Globus pallidus (tissue), 1 donor: ENCODE results near the gene MVK.

Experiments used
- DNase-seq: peaks from one replicate; pipeline ENCODE4 v3.0.0-alpha.2; 2015; ENCODE audit warnings: low spot score

Gene MVK

DNA sequence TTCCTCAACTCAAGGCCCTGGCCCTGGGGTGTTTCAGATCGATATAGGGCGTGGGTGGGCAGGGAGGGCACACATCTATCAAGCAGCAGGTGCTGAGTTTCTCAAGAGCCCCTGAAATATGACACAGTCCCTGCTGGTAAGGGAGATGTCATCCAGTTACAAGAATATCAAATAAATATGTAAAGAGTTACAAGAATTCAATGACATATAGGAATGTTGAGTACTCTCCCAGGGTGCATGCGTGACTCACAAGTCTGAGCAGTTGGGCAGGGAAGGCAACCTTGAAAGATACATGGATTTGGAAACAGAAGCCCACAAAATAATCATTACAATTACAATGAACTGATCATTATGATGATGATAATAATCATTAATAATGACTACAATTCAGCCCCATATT is 35.2 kb downstream of the MVK start:
- no peak for DNase-seq

DNA sequence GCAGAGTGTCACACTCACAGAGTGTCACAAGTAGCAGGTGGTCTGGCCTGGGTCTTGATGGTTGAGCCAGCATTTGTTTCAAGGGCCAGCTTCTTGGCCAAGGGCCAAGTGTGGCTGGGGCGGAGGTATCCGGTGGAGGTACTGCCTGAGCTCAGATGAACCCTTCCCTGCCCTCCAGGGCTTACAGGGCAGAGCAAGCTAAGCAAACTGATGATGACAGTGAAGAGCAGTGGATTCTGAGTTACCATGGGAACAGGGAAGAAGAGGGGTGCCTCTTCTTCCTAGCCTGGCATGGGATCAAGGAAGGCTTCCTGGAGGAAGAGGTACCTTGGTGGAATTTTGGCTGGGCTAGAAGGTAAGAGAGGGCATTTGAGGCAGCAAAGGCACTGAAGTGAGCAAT is 35.7 kb downstream of the MVK start:
- no peak for DNase-seq

DNA sequence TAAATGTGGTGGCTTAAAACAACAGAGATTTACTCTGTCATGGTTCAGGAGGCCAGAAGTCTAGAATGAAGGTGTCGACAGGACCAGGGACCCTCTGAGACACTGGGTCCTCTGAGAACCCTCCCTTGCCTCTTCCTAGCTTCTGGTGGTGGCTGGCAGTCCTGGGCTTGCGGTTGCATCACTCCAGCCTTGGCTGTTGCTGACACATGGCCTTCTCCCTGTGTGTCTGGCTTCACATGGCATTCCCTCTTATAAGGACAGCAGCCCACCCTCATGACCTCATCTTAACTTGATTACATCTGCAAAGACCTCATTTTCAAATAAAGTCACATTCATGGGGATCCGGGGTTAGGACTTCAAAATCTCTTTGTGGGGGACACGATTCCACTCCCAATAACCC is 36.9 kb downstream of the MVK start:
- DNase-seq: no peak

DNA sequence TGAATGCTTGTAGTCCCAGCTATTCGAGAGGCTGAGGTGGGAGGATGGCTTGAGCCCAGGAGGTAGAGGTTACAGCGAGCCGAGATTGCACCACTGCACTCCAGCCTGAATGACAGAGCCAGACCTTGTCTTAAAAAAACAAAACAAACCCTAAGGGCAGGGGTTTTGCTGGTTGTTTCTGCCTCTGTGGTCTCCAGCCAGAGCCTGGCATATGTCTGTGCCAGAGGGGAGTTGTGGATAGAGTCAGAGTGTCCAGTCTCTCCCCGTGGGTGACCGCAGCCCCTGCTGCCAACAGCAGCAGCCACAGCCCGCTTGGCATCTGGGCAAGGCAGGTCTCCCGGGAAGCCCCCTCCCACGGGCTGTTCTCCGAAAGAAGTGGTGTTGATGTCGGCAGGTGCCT is 37.6 kb downstream of the MVK start:
- no peak for DNase-seq

DNA sequence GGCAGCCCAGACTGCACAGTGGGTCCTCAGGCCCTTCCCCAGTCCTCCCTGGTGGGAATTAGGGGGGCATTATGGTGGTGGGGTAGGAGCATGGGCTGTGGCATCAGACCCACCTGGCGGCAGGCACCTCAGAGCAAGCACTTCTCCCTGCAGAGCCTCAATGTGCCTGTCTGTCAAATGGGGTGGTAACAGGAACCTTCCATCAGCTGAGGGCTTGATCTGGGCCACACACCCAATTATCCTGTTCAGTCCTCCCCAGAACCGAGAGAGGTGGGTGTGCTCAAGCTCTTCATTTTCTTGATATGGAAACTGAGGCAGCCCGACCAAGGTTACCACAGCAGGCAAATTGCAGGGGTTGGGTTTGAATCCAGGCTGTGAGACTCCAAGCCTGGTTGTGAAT is 38.4 kb downstream of the MVK start:
- DNase-seq: no peak

DNA sequence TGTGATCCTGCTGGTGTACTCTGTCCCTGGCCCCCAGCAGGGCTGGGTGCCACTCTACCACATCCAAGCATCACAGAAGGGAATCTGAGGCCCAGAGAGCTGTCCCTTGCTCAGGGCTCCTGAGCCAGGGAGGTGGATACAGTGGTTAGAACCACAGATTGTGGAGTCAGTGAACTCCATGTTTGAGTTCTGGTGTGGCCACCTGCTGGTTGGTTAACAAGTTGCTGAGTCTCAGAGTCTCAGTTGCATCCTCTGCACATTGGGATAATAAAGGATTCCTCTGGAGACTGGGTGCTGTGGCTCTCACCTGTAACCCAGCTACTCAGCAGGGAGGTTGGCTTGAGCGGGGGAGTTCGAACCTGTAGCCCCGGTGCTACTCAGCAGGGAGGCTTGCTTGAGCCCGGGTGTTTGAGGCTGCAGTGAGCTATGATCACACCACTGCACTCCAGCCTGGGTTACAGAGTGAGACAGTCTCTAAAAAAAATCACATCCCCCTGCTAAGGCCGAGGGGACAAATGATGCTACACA is 39.4 kb downstream of the MVK start:
- DNase-seq: no peak

DNA sequence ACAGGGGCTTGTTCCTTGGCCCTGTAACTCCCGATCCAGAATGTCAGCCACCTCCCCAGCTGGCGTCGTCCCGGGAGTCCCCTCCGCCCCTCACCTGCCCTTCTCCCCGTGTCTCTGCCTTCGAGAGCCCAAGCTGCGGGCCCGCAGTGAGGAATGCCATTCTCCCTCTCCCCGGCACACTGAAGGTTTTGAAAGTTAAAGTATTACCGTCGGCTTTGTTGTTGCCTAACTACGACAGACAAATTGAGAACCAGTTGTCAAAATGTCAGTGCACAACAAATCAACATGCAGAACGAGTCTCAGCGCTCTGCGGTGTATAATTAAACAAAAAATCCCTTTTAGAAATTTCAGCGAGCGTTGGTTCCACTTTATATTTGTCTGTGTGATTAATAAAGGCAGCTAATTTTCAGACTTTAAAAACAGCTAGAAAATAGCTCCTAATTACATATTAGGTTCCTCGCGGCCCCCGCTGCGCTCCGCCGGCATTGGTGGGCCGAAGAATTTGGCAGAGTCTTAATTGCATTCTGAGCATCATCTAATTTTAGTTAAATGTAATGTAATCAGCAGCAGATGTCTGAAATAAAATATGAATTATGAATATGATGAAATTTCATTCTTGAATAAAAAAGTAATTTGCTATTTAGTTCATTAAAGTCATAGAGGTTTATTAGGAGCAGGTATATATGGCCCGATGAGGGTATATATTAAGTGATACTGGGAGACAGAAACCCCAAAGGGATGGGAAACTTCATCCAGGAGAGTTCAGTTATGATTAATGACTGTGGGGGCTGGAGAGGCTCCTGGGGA is 40.3 kb downstream of the MVK start:
- DNase-seq: no peak

DNA sequence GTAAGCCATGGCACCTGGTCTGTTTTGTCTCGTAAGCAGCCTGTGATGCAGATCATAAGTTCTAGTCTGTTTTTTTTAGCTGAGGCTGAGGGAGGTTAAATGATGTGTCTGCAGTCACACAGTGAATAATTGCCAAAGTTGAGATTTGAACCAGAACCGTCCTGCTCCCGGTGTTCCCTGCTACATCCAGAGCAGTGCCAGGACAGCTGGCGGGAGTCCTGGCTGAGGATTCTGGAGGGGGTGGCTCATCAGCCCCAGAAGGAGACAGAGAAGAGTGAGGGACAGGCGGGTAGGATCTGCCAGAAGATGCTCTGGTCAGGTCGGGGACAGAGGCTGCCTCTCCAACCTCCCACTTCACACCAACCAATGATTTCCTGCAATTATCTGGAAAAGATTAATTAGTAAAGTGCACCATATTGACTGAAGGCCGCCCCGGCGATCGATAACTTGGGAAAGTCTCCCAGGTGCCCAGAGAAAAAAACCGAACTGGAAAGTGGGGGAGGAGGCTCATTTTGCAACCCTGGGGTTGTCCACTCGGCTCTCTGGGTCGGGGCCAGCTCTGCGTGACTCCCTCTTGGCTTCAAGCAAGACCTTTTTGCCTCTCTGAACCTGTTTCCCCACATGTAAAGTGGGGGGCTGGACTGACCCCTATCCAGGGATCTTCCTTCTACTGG is 42.1 kb downstream of the MVK start:
- no peak for DNase-seq

DNA sequence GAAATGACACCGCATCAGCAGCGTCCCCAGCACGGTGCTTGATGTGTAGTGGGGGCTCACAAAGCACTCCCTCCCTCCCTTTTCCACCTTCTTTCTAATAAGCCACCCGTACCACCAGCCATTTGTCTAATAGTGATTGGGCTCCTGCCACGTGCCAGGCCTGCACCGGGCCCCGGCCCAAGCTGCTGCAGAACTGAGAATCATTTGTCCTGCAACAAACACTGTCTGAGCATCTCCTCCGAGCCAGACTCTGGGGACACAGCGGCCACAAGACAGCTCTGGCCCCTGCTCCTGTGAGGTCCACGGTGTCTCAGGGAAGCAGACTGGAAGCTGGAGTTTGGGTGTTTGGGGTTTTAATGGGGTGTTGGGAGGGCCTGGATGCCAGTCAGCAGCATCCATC is 43.9 kb downstream of the MVK start:
- DNase-seq: peak; percentile 95

DNA sequence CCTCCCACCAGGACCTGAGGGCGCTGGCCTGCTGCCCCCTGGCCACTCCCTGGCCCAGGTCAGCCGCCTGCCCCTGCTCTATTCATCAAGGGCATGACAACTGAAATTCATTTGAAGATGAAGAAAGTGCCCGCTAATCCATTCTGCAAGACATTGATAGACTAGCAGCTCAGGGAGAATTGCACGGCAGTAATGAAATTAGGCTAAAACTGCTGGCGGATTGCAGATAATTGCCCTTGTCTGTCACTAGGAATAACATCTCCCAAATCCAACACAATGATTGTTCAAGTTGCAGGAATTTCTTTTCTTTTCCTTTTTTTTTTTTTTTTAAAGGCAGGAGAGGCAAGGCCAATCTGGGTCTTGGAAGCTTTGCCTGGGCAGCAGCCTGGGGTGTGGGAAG is 44.5 kb downstream of the MVK start:
- DNase-seq: no peak

DNA sequence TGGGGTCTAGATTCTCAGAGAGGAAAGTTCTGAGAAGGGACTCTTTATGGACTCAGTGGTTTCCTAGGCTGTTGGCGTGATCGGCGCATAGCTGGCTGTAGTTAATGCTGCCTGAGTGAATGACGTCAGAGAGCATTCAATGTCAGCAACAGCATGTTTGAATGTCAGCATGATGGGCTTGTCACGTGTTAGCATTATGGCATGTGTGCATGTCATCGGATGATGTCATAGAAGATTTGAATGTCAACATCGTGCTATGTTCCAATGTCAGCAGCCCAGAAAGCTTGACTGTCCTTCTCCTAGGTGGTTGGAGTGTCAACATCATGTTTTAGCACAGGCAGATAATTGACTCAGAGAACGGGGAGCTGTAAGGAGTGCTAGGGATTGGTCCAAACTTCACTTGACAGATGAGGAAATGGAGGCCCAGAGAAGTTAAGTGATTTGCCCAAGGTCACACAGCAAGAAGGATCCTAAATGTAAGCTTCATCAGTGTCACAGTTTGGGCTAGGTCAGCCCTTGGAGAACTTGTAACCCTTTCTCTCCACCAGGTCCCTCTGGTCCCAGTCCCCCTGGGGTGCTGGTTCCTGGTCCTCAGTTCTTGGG is 45.5 kb downstream of the MVK start:
- DNase-seq: no peak

DNA sequence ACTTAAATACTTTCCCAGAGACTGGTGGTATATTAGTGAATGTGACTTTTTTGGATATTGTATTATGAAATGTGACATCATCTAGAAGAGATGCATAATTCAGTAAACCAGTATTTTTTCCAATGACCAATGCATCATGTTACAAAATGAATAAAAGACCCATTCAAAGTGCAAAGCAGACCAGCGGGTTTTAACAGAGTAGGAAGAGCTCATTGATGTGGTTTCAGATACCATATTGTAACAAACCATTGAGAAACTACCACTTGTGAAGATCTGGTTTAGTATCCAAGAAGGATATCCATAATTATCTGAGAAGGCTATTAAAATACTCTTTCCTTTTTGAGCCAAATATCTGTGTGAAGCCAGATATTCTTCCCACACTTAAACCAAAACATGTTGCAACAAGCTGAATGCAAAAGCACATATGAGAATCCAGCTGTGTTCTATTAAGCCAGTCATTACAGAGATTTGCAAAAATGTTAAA is 47.7 kb downstream of the MVK start:
- DNase-seq: no peak

DNA sequence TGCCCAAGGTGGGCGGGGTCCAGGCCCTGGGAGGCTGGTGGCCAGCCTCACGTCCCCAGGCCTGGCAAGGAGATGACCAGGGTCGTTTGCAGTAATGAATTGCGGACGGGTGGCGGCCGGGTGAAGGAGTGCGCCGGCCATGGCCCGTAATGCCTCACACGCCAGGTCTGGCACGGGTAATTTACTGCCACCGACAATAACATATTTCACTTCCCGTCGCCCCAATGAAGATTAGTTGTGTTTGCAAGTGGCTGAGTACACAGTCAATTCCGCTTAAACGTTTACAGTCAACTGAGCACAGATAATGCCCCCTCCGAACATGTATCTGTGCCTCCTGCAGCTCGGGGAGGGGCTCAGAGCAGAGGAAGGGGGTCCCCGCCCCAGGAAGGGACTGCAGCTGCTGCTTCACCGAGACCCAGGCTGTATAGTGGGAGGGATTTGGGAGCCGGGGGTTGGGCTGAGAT is 48.3 kb downstream of the MVK start:
- DNase-seq: no peak

DNA sequence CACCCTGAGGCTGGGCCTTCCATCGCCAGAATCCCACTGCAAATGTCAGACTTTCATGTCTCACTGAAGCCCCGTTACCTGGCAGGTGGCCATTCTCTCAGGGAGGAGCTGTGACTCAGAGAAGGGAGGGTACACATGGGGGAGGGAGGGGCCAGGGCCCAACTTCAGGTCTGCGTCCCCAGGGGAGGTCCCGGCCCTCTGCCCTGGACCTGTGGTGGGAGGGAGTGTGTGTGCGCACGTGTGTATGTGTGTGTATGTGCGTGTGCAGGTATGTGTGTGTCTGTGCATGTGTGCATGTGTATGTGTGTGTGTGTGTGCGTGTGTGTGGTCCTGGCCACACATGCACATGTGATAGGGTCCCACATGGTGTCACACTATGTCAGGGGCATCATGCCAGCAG is 50.9 kb downstream of the MVK start:
- DNase-seq: no peak

DNA sequence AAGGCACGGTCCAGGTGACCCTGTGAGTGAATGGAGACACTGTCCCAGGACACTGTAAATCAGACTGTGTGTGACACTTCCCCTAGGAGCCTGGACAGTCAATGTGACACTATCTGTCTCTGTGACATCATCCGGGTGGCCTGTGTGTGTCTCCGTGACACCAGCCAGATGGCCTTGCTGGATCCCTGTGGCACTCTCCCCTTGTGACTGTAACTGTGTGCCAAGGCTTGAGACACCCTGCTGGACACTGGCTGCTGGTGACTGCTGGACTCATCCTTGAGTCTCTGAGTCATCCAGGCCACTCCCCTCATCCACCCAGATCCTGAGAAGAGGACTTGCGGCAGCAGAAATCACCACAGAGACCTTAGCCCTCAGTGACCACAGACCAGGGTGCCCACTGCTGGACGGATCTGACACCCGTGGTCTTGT is 51.6 kb downstream of the MVK start:
- peak; percentile 99 for DNase-seq

DNA sequence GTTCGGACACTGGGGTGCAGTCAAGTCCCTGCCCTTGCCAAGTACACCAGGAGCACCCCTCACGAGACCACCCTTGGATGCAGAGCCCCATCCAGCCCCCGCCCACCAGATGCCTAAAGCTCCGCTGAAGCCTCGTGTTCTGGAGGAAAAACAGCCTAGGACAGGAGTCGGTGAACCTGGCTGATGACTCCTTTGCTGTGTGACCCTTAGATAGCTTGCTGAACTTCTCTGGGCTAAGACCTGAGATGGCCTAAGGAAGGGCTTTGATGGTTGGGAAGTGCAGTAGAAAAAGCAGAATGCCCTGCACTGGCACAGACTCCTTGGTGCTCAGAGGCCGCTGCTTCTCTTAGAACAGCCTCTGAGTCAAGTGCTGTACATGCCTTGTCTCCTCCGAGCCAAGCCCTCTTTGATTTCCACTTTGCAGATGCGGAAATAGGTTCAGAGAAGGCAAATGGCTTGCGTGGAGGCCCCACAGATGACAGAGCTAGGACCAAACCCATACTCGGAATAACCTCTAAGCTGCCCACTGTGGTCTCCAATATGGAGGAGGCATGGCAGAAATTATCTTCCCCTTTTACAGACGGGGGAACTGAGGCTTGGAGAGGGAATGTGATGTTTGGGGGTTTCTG is 52.3 kb downstream of the MVK start:
- DNase-seq: no peak

DNA sequence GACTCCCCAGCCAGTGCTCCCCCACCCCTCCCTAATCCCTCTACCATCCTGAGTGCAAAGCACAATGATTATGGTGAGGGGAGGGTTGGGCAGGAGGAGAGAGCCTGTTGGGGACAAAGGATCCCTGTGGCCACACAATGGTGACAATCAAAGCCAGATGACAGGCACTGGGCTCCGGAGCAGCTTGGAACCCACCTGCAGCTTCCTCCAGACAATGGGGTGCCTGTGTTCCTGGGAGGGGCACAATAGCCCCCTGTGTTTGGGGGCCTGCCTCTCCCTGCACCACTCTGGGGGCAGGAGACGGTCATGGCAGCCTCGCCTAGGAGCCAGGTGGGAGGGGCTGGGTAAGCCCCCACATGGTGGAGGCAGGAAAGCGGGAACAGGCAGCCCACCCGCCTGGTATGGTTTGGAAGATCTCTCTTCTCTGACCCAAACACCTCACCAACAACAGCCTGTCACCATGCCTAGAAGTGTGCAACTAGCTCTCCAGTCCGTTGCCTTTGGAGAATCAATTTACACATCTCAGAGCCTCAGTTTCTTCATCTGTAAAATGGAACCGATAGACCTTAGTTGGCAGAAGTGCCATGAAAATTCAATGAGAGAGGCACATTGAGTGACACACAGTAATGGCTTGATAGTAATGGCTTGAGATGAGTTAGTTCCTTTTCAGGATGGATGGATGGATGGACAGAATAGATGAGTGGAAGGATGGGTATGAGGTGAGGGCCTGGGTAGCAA is 53.0 kb downstream of the MVK start:
- peak; percentile 98 for DNase-seq

DNA sequence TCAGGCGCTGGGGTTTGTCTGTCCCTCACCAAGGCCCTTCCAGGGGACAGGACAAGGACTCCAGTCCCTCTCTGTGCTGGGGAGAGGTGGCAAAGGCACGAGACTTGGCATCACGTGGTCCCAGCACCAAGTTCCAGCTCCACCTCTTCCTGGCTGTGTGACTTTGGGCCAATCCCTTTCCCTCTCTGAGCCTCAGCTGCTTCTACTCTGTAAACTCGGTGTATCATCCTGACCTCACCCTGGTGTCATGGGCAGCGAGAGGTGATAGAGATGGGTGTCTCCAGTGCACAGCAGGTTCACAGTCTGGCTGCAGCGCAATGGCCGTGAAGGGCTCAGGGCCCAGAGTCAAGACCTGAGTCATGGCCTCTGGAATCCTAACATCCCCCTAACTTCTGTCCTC is 54.0 kb downstream of the MVK start:
- DNase-seq: no peak

DNA sequence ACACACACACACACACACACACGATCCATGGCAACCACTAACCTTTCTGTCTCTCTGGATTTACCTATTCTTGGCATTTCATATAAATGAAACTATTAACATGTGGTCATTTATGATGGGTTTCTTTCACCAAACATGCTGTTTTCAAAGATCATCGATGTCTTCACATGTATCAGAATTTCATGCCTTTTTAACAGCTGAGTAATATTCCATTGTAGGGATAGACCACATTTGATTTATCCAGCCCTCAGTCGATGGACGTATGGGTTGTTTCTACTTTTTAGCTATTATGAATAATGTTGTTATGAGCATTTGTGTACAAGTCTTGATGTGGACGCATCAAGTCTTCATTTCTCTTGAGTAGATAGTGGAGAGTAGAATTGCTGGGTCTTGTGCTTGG is 56.5 kb downstream of the MVK start:
- no peak for DNase-seq

DNA sequence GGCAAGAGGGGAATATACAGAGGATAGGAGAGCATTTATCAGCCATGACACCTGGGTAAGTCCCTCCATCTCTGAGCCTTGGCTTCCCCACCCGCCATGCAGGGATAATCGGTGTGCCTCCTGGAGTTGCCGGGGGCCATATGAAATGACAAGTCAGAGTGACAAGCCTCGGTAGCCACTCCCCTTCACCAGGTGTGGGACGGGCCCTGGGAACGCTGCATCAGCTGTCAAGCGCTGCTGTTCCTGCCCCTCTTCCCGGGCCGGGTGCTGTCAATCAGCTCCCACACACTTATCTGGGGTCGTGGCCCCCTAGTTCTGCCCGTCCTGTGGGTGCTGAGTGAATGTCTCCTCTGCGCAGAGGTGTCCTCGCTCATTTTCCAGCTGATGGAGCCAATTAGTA is 57.2 kb downstream of the MVK start:
- DNase-seq: no peak

DNA sequence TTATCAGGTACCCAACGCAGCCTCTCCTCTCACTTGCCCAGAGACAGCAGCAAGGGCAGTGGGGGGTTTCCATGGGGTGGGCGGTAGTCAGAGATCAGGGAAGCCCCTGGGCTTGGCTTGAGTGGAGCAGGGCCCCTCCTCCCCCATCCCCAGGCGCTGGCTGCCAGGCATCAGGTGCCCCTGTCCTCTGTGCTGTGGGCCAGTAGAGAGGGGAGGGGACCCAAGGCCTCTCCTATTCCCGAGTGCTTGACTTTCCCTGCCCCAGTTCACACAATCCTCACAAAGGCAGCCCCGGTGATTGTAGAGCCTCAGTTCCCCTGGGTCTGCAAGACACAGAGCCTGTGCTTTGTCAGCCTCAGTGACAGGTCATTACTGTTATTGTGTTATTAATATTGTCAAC is 57.7 kb downstream of the MVK start:
- DNase-seq: no peak

DNA sequence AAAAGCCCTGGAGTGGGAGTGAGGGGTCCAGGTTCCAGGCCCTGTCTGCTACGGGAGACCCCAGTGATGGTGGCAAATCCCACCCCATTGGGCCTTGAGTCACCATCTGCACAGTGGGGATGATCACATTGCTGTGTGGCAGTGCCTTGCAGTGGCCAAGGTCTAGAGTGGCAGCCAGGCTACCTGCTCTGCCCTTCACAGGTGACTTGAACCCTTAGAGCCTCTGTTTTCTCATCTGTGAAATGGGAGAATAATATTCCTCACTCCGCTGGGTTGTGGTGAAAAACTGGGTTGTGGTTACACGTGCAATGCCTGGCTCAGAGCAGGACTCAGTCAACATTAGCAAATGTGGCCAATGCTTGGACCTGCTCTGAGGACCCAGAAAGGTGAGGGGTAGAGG is 58.2 kb downstream of the MVK start:
- DNase-seq: no peak
